ENCODE data around the gene GALNT5.

DNA sequence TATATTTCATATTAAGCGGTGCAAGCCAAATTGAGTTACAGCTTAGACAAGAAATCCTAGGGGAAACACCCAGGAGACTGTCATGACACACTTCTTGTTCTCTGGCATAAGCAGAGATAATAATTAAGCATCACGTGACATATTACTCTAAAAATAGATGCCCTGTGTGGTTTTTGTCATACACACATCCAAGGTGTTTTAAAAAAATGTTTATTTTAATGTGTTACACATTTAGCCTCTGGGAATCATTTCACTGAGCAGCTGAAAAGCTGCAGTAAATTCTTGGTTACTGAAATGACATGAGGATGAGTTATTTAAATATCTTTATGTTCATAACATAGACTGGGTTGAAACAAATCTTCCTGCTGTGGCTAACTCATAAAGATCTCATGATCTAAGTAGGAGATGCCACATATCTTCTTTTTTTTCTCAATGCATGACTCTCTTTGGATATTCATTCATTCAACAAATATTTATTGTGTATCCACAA lies 106.2 kb downstream of the GALNT5 start:
- TF ChIP-seq, protein P1, sequence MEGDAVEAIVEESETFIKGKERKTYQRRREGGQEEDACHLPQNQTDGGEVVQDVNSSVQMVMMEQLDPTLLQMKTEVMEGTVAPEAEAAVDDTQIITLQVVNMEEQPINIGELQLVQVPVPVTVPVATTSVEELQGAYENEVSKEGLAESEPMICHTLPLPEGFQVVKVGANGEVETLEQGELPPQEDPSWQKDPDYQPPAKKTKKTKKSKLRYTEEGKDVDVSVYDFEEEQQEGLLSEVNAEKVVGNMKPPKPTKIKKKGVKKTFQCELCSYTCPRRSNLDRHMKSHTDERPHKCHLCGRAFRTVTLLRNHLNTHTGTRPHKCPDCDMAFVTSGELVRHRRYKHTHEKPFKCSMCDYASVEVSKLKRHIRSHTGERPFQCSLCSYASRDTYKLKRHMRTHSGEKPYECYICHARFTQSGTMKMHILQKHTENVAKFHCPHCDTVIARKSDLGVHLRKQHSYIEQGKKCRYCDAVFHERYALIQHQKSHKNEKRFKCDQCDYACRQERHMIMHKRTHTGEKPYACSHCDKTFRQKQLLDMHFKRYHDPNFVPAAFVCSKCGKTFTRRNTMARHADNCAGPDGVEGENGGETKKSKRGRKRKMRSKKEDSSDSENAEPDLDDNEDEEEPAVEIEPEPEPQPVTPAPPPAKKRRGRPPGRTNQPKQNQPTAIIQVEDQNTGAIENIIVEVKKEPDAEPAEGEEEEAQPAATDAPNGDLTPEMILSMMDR (conservative IDR thresholded peaks at IDR 0.05; ENCODE audit: low read depth, low read length) = no peak
- TF ChIP-seq EZH2 (IDR thresholded peaks at IDR 0.05; ENCODE audit: low read length, unreplicated experiment) = no peak

All from PC-3 (cell line).